NCI-H2107 treated with DMSO at 0.1 percent for 48 hours (cell line): Measurements from ENCODE around the gene WNT7A.

Source experiments
- DNase-seq: peaks from one replicate; lab custom pipeline; 2025; ENCODE audit not compliant: unreplicated experiment; lab: John Stamatoyannopoulos, UW

The WNT7A gene

GRCh38 chr3:13849018-13849417 lies 30.9 kb downstream of the WNT7A start:
- DNase-seq: no peak

GRCh38 chr3:13846716-13847570 lies 32.9 kb downstream of the WNT7A start:
- no peak for DNase-seq

DNA sequence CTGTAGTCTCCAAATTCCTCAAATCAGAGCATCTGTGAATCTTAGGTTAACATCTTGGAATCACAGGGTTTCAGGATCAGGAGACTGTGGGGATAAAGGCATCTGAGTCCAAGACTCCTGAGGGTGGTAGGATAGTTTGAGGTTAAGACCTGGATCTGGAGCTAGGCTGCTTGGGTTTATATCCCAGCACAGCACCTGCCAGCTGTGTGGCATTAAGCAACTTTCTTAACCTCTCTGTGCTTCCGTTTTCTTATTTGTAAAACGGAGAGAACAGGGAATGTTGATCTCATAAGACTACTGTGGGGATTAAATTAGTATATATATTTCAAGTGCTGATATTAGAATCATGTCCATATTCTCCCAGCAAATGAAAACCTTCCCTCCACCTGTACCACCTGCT lies 33.6 kb downstream of the WNT7A start:
- no peak for DNase-seq

DNA sequence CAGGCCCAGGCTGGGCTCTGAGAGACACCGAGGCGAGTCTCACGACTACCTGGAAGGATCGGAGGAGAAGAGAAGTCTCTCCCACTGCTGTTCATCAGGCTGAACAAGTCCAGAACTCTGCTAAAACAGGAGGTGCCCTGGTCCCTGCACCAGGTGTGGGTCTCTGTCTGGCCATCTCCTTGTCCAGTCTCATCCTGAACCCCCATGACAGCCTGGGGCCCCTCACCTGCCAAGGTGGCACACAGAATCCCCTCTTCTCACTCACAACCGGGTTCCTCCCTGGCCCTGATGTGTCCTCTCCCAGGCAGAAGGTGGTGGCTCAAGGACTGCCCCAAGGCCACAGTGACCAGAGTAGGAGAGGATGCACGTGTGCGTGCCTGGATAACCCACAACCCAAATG lies 34.1 kb downstream of the WNT7A start:
- DNase-seq: no peak

DNA sequence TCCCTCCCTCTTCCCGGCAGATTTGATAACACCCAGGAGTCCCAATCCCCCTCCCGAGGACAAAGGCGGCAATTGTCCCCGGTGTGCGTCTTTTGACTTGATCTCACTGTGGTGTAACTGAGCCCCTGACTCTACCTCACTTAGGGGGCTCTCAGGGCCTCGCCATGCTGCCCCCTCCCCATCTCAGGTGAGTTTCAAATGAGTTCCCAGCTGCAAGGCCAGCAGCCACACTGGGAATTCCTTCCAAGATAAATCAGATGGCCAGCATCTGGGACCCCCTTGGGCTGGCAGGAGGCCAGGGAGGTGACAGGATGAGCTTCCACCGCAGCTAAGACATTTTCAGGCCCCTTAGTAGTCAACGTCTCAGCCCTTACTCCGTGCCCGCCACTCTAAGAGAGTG lies 35.0 kb downstream of the WNT7A start:
- no peak for DNase-seq

DNA sequence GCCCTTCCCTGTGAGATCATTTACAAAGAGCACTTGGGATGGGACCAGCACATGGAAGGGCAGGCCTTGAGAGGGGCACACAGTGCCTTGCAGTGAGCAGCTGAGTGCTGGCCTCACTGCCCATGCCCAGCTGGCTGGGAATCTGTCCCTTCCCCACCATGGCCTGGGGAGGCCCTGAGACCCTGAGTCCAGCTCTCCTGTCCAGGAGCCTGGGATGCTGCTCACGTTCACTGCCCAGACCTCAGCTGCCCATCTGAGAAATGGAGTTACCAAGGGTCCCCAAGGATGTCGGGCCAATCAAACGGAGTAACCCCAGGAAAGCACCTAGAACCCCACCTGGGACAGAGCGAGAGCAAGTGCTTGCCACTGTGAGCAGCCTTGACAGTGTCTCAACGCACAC lies 35.6 kb downstream of the WNT7A start:
- no peak for DNase-seq

GRCh38 chr3:13843351-13843750 lies 36.5 kb downstream of the WNT7A start:
- no peak for DNase-seq

GRCh38 chr3:13842226-13842625 lies 37.6 kb downstream of the WNT7A start:
- no peak for DNase-seq

- no peak for DNase-seq
These were observed 38.0 kb downstream of the WNT7A start for GRCh38 chr3:13841826-13842225.

DNA sequence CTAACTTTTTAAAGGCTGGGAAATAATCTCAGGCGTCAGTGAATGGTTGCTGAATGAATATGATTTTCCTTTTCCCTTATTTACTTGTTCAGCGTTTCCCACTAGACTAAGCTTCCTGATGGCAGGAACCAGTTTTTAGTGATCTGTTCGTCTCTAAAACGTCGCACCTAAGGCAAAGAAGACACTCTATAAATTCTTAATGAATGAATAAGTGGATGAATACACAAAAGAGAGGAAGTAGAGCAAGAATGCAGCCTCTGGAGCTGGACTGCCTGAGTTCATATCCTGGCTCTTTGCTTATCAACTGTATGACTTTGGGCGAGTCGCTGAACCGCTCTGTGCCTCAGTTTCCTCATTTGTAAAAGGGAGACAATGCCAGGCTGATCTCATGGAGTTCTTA lies 38.7 kb downstream of the WNT7A start:
- DNase-seq: no peak

GRCh38 chr3:13840456-13840855 lies 39.4 kb downstream of the WNT7A start:
- no peak for DNase-seq

DNA sequence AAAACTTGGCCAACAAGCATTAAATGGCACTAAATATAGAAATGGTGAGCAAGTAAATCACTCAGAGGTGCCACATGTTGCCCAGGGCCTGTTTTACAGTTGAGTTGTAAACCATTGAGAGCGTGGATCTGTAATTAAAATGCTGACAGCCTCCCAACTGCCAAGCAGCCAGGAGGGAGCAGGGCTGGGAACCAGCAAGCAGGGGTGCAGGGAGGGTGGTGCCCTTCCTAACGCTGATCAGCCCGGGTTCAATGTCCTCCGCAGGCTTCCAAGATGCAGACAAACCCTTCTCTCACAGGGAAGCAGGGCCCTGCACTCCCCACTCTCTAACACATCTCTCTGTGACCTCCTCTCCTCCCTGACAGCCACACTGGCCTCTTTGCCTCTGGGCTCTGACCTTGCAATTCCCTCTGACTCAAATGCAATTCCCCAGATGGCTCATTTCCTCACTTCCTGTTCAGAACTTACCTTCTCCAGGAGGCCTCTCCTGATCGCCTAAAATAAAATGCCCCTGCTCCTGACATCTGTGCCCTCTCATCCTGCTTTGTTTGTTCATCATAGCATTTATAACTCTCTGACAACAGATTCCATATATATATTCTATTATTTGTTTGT lies 40.0 kb downstream of the WNT7A start:
- DNase-seq: no peak

GRCh38 chr3:13839253-13839652 lies 40.6 kb downstream of the WNT7A start:
- DNase-seq: no peak

GRCh38 chr3:13838421-13838820 lies 41.5 kb downstream of the WNT7A start:
- DNase-seq: no peak

- DNase-seq: no peak
These were observed 42.1 kb downstream of the WNT7A start for GRCh38 chr3:13837751-13838150.

- DNase-seq: no peak
These were observed 42.9 kb downstream of the WNT7A start for GRCh38 chr3:13836658-13837587.

DNA sequence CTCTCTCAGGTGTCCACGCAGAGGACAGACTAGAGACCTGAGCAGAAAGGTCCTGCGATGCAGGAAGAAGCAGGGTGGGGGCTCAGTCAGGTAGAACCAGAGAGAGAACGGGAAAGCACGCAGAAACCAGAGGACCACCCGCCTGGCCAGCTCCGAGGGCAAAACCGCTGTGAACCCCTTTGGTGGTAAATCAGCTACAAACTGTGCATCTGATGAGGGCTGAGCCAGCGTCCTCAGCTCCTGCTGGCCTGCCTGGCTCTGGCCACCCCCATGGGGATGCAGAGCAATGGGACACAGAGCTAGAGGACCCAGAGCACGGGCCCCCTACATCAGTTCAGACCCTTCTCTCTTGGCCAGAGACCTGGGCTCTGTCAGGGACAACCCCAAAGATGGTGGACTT lies 44.6 kb downstream of the WNT7A start:
- DNase-seq: no peak

GRCh38 chr3:13834258-13835035 lies 45.4 kb downstream of the WNT7A start:
- DNase-seq: no peak

GRCh38 chr3:13833506-13834257 lies 46.2 kb downstream of the WNT7A start:
- no peak for DNase-seq

- no peak for DNase-seq
These were observed 47.7 kb downstream of the WNT7A start for GRCh38 chr3:13832130-13832529.
